Retinal pigment epithelial cell (primary cell): ENCODE measurements around the gene DIP2C.
"Not testable (repeated sequence)": the region's sequence is repeated elsewhere in the genome, so short reads cannot be mapped to it uniquely, and the experiment has no call there.

ENCODE experiments used
- DNase-seq: peaks from one replicate; pipeline ENCODE4 v3.0.0-alpha.2; 2010; ENCODE audit warnings: low read depth
- H3K4me3 ChIP-seq: 2 replicates; pipeline ENCODE4 v1.5.1; 2011; ENCODE audit warnings: mild to moderate bottlenecking, low read length, control low read depth, moderate library complexity
- TF ChIP-seq, protein P1 (sequence below): conservative IDR thresholded peaks from 2 replicates; pipeline ENCODE4 v1.5.1; 2011; ENCODE audit warnings: low read depth, low read length, control low read depth, inconsistent platforms

DIP2C gene

DNA sequence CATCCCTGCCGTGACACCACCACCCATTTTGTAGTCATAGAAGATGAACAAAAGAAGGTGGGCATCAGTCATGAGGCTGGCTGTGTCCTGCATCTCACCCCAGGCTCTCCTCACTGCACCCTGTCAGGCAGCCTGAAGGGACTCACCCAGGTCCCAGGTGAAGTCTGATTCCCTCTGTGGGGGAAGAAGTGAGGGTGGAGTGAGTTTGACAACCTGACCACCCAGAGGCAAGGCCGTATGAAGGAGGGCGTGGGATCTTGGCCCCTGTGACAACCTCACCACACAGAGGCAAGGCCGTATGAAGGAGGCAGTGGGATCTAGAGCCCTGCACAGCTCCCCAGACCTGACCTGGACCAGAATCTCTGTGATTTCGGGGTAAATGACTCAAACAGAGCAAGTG lies 152.5 kb downstream of the DIP2C start:
- TF ChIP-seq, protein P1, sequence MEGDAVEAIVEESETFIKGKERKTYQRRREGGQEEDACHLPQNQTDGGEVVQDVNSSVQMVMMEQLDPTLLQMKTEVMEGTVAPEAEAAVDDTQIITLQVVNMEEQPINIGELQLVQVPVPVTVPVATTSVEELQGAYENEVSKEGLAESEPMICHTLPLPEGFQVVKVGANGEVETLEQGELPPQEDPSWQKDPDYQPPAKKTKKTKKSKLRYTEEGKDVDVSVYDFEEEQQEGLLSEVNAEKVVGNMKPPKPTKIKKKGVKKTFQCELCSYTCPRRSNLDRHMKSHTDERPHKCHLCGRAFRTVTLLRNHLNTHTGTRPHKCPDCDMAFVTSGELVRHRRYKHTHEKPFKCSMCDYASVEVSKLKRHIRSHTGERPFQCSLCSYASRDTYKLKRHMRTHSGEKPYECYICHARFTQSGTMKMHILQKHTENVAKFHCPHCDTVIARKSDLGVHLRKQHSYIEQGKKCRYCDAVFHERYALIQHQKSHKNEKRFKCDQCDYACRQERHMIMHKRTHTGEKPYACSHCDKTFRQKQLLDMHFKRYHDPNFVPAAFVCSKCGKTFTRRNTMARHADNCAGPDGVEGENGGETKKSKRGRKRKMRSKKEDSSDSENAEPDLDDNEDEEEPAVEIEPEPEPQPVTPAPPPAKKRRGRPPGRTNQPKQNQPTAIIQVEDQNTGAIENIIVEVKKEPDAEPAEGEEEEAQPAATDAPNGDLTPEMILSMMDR = no peak
- H3K4me3 ChIP-seq = no peak overlapping the region
- no peak for DNase-seq

- TF ChIP-seq, protein P1 = no peak
- H3K4me3 ChIP-seq = no peak overlapping the region
- DNase-seq = no peak
These were observed 153.0 kb downstream of the DIP2C start for GRCh38 chr10:536371-536925.

GRCh38 chr10:535952-536351 lies 153.5 kb downstream of the DIP2C start:
- no peak for DNase-seq
- H3K4me3 ChIP-seq = no peak overlapping the region
- TF ChIP-seq, protein P1 = no peak

DNA sequence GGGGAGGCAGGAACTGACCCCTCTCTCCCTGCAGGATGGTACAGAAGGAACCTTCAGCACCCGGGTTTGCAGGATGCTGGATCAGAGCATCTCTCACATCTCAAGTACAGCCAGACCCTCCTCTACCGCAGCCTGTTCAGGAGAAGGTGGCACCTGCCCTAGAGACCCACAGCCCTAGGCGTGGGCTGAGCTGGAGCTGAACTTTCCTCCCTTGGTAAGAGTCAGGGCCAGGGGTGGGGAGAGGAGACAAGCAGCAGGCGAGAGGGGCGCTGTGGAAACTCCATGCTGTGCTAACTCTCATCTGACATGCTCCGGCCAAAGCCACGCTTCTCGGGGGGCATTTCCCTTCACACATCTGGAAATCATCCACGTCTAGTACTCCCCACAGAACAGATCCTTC lies 154.4 kb downstream of the DIP2C start:
- TF ChIP-seq, protein P1 = no peak
- no peak for DNase-seq

GRCh38 chr10:534047-534566 lies 155.4 kb downstream of the DIP2C start:
- TF ChIP-seq, protein P1 = no peak
- DNase-seq = no peak
- H3K4me3 ChIP-seq = no peak overlapping the region

More for the DNA sequence above, 154.4 kb downstream of the DIP2C start:
- H3K4me3 ChIP-seq = no peak overlapping the region

- H3K4me3 ChIP-seq = no peak overlapping the region
- no peak for DNase-seq
- TF ChIP-seq, protein P1 = no peak
These were observed 155.9 kb downstream of the DIP2C start for GRCh38 chr10:533611-534010.

- TF ChIP-seq, protein P1 = no peak
- DNase-seq = no peak
- H3K4me3 ChIP-seq = no peak overlapping the region
These were observed 156.3 kb downstream of the DIP2C start for GRCh38 chr10:533186-533585.

- not testable (repeated sequence) for DNase-seq, H3K4me3 ChIP-seq
These were observed 157.1 kb downstream of the DIP2C start for GRCh38 chr10:532331-532730.
